ENCODE results near the gene PRND.

- TF ChIP-seq POLR2A (IDR thresholded peaks at IDR 0.05) = no peak
- TF ChIP-seq CTCF (IDR thresholded peaks at IDR 0.05) = no peak
- TF ChIP-seq EP300 (IDR thresholded peaks at IDR 0.05) = no peak
Observed at GRCh38 chr20:4699216-4699615, 22.5 kb upstream of the PRND start.

Measured in tibial nerve (tissue), 4 donors.